ENCODE measurements around the gene MT1X. TPM values are rescaled to one million over a fixed set of nuclear protein-coding genes. Genes with fewer than 3 reads are reported as not detected.
"Not testable (repeated sequence)": the region's sequence is repeated elsewhere in the genome, so short reads cannot be mapped to it uniquely, and the experiment has no call there.

MT1X gene
- total RNA-seq, 2 donors from 2014 or later = 22.0 to 22.1 TPM

DNA sequence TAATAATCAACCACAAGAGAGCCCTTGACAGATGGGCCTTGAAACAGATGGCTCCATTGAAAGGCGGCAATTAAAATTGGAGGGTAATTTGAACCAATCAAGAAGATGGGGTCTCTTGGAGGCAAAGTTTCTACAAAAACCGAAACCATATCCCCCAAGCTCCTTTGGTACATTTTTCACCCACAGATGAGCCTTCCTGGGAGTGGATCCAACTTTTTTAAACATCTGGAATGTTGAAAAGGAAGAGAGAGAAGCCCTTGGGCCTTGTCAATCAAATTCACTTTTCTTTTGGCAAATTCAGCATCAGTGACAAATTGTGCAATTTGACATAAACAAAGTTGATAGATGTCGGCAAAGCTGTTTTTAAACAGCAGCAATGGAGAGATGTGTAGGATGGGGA lies 34.5 kb downstream of the MT1X start:
- H3K9me3 ChIP-seq (ENCODE audit: control insufficient read depth, low read length, poor library complexity, severe bottlenecking) = no peaks in the 10 kb centered on the region
- Mint-ChIP-seq H3K36me3 (ENCODE audit: low read depth) (no peaks in the 10 kb centered on the region), H3K4me3 (no peak overlapping the region), H3K27ac (no peak overlapping the region), H3K27me3 (no peaks in the 10 kb centered on the region), H3K4me1 (no peaks in the 10 kb centered on the region)
- DNase-seq (no peak), ATAC-seq (no peak)

DNA sequence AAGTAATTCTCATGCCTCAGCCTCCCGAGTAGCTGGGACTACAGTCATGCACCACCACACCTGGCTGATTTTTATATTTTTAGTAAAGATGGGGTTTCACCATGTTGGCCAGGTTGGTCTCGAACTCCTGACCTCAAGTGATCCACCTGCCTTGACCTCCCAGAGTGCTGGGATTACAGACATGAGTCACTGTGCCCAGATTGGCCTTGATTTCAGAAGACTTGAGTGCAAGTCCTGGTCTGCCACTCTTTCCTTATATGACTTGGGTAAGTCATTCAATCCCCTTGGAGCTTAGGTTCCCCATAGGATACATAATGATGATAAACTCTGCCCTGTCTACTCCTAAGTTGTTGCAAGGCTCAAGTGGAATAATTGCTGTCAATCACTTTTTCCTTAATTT lies 35.3 kb downstream of the MT1X start:
- not testable (repeated sequence) for ATAC-seq; H3K4me1 Mint-ChIP-seq; H3K27ac Mint-ChIP-seq; H3K27me3 Mint-ChIP-seq; H3K9me3 ChIP-seq (ENCODE audit: control insufficient read depth, low read length, poor library complexity, severe bottlenecking); DNase-seq; H3K4me3 Mint-ChIP-seq; H3K36me3 Mint-ChIP-seq (ENCODE audit: low read depth)

DNA sequence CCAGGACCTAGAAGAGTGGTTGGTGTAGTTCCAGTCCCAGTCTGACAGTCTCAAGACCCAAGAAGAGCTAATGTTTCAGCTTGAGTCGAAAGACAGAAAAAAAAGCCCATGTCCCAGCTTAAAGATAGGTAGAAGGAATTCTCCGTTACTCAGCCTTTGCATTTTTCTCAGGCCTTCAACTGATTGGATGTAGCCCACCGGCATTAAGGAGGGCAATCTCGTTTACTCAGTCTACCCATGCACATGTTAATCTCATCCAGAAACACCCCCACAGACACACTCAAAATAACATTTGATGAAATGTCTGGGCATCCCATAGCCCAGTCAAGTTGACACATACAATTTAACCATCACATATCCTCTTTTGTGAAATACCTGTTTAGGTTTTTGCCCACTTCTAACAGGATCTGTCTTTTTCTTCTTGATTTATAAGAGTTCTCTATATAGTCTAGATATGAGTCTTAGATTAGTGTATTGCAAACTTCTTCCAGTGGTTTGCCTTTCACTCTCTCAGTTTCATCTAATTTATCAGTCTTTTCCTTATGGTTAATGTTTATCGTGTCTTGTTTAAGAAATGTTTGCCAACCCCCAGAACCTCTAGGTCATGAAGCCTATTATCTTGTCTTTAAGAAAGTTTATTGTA lies 40.1 kb downstream of the MT1X start:
- Mint-ChIP-seq H3K4me3 (no peak overlapping the region), H3K27ac (no peak overlapping the region), H3K27me3 (peaks cover 9% of the 10 kb centered on the region), H3K4me1 (no peaks in the 10 kb centered on the region), H3K36me3 (ENCODE audit: low read depth) (peaks cover 2% of the 10 kb centered on the region)
- H3K9me3 ChIP-seq (ENCODE audit: control insufficient read depth, low read length, poor library complexity, severe bottlenecking) = no peaks in the 10 kb centered on the region
- no peak for DNase-seq
- no peak for ATAC-seq

DNA sequence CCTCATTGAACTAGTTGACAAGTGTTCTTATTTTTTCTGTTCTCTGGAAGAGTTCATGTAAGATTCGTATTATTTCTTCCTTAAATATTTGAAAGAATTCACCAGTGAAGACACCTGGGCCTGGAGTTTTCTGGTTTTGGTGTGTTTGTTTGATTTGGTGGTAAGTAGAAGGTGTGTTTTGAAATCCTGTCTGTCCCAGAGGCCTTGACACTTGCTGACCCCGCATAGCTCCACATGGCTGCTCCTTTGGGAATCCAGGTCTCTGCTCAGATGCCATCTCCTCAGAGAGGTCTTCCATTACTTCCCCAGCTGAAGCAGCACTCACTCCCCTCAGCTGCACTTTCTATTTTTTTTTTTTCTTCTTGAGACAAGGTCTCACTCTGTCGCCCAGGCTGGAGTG lies 41.9 kb downstream of the MT1X start:
- H3K27me3 Mint-ChIP-seq = peaks cover 9% of the 10 kb centered on the region
- peaks cover 6% of the 10 kb centered on the region for H3K4me1 Mint-ChIP-seq
- no peaks in the 10 kb centered on the region for H3K9me3 ChIP-seq (ENCODE audit: control insufficient read depth, low read length, poor library complexity, severe bottlenecking)
- H3K36me3 Mint-ChIP-seq (ENCODE audit: low read depth) = peaks cover 2% of the 10 kb centered on the region
- no peak overlapping the region for H3K4me3 Mint-ChIP-seq
- DNase-seq (no peak), ATAC-seq (no peak)
- H3K27ac Mint-ChIP-seq = no peak overlapping the region

DNA sequence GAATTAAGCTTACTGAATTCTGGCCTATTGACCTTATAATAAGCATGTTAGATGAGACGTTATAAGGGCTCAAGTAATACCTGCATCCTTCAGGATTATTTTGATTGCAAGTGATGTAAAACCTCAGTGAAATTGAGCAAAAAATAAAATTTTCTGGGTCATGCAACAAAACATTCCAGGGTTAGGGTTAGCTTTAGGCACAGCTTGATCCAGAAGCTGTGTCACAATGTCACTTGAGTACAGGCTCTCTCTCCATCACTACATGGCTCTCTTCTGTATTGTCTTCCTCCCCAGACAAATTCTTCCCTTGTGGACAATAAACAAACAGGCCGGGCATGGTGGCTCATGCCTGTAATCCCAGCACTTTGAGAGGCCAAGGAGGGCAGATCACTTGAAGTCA lies 44.0 kb downstream of the MT1X start:
- H3K36me3 Mint-ChIP-seq (ENCODE audit: low read depth) = peaks cover 2% of the 10 kb centered on the region
- H3K27me3 Mint-ChIP-seq = peaks cover 9% of the 10 kb centered on the region
- peaks cover 15% of the 10 kb centered on the region for H3K4me1 Mint-ChIP-seq
- H3K4me3 Mint-ChIP-seq = no peak overlapping the region
- no peak for ATAC-seq
- no peaks in the 10 kb centered on the region for H3K9me3 ChIP-seq (ENCODE audit: control insufficient read depth, low read length, poor library complexity, severe bottlenecking)
- no peak for DNase-seq
- H3K27ac Mint-ChIP-seq = no peak overlapping the region

DNA sequence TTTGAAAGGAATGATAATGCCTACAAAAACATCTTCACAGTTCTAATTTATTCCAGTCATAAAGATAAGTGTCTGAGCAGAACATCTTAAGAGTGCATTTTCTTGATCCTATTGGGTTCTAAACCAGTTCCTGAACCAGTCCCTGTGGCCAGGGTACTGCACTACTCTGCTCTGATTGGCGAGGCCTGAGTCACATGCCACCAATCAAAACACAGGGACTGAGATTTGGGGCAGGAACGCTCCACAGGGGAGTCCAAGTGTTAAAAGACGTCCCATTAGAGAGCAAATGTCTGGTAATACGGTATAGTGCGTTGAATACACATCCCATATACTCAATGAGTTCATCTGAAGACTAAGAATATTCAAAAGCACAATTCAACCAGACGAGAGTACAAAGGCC lies 44.7 kb downstream of the MT1X start:
- Mint-ChIP-seq H3K4me1 (peaks cover 16% of the 10 kb centered on the region), H3K36me3 (ENCODE audit: low read depth) (peaks cover 2% of the 10 kb centered on the region), H3K27ac (no peak overlapping the region), H3K27me3 (peaks cover 9% of the 10 kb centered on the region), H3K4me3 (no peak overlapping the region)
- no peaks in the 10 kb centered on the region for H3K9me3 ChIP-seq (ENCODE audit: control insufficient read depth, low read length, poor library complexity, severe bottlenecking)
- DNase-seq = no peak
- ATAC-seq = no peak

DNA sequence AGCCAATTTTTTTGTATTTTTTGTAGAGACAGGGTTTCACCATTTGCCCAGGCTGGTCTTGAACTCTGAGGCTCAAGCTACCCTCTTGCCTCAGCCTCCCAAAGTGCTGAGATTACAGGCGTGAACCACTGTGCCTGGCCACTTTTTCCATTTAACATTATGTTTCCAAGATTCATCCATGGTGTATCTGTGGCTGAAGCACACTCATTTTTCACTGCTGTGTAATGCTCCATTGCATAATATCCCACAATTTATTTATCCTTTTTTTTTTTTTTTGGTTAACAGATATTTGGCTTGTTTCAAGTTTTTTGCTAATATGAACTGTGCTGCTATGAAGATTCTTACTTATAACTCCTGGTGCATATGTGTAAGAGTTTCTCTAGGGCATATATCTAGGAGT lies 45.8 kb downstream of the MT1X start:
- DNase-seq = no peak
- Mint-ChIP-seq H3K27me3 (no peaks in the 10 kb centered on the region), H3K27ac (no peak overlapping the region), H3K36me3 (ENCODE audit: low read depth) (peaks cover 2% of the 10 kb centered on the region), H3K4me1 (peaks cover 16% of the 10 kb centered on the region), H3K4me3 (no peak overlapping the region)
- H3K9me3 ChIP-seq (ENCODE audit: control insufficient read depth, low read length, poor library complexity, severe bottlenecking) = no peaks in the 10 kb centered on the region
- ATAC-seq = no peak

DNA sequence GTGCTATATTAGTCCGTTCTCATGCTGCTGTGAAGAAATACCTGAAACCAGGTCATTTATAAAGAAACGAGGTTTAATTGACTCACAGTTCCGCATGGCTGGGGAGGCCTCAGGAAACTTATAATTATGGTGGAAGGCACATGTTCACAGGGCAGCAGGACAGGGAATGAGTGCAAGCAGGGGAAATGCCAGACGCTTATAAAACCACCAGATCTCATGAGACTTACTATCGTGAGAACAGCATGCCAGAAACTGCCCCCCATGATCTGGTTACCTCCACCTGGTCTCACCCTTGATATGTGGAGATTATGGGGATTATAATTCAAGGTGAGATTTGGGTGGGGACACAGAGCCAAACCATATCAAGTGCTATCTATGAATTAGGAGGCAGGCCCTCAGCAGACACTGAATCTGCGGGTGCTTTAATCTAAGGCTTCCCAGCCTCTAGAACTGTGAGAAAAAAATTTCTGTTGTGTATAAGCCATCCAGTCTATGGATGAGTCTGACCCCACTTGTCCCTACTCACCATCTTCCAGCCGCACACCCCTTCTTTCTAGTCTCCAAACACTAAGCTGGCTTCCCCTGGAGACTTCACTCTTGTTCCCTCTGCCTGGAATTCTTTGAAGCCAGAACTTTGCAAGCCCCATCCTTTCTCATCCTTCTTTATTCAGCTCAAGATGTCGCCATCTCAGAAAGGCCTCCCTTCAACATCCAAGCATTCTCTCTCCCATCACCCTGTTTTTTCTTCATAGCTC lies 46.9 kb downstream of the MT1X start:
- no peaks in the 10 kb centered on the region for H3K9me3 ChIP-seq (ENCODE audit: control insufficient read depth, low read length, poor library complexity, severe bottlenecking)
- H3K36me3 Mint-ChIP-seq (ENCODE audit: low read depth) = peaks cover 2% of the 10 kb centered on the region
- no peak overlapping the region for H3K27ac Mint-ChIP-seq
- no peaks in the 10 kb centered on the region for H3K27me3 Mint-ChIP-seq
- H3K4me3 Mint-ChIP-seq = no peak overlapping the region
- no peak for ATAC-seq
- no peak for DNase-seq
- peaks cover 16% of the 10 kb centered on the region for H3K4me1 Mint-ChIP-seq

DNA sequence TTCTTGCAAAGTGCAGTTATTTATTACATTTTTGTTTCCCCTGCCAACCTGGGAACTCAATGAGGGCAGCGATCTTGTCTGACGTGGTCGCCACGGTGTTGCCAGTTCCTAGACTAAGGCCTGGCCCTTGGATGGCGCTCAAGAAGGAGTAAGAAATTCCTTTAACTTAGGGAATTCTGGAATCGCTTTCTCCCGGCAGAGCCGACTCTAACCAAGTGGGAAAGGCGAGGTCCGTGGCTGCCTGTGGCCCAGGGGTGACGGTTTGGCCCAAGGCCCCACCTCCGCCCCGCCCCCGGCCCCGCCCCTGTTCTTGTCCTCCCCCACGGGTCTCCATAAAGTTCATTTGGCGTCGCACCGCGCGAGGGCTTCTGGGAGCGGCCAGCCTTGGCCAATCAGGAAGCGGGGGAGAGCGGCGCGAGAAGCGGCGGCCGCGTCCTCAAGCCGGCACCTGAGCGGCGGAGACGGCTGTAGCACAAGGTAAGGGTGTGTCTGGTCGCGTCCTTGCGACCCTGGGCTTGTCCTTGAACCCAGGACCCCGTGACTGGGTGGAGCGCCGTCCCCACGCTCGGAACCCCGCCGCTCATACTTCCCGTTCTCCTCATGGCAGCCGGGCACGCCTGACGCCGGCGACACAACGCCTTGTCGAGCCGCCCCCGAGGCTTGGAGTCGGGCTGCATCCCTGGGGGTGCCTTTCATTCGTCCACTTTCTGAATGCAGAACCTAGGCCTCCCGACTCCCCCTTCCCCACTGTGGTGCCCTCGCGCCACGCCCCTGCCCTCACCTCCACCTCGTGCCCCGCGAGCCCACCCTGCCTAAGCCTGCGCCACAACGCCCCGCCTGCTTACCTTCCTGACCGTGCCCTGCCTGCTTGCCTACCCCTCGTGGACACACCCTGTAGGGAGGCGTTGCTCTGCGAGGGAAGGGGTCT lies 47.7 kb downstream of the MT1X start, which contains the start of gene NUP93:
NUP93 (plus strand) TSS at position 395 of the 928 bp plus-strand sequence. CDS start 18,119 bp downstream, outside the sequence.
- ATAC-seq (peak; percentile 98), DNase-seq (peak; percentile 82 to 84 (median 84))
- H3K9me3 ChIP-seq (ENCODE audit: control insufficient read depth, low read length, poor library complexity, severe bottlenecking) = no peaks in the 10 kb centered on the region
- no peaks in the 10 kb centered on the region for H3K36me3 Mint-ChIP-seq (ENCODE audit: low read depth)
- peaks cover 16% of the 10 kb centered on the region for H3K4me1 Mint-ChIP-seq
- no peak within 1 kb of the TSS for H3K4me3 Mint-ChIP-seq
- H3K27me3 Mint-ChIP-seq = no peaks in the 10 kb centered on the region
- H3K27ac Mint-ChIP-seq = no peak within 1 kb of the TSS

DNA sequence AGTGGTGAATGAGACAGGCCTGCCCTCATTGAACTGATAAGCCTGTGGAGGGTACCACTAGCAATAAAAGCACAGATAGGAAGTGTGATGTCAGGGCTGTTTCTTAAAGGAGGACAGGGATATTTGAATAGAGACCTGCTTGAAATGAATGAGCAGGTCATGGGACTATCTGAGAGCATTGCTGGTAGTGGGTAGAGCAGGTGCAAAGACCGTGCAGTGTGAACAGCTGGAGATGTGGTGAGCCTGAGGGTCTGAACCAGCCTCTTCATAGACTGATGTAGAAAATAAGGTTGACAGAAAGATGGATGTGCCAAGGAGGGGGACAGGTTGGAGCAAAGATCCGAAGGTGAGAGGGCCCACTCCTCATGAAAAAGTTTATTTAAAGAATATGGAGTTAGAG lies 50.1 kb downstream of the MT1X start:
- H3K36me3 Mint-ChIP-seq (ENCODE audit: low read depth) = peaks cover 3% of the 10 kb centered on the region
- H3K27me3 Mint-ChIP-seq = no peaks in the 10 kb centered on the region
- peaks cover 24% of the 10 kb centered on the region for H3K4me1 Mint-ChIP-seq
- H3K4me3 Mint-ChIP-seq = no peak overlapping the region
- H3K27ac Mint-ChIP-seq = no peak overlapping the region
- no peak for ATAC-seq
- no peaks in the 10 kb centered on the region for H3K9me3 ChIP-seq (ENCODE audit: control insufficient read depth, low read length, poor library complexity, severe bottlenecking)
- no peak for DNase-seq

DNA sequence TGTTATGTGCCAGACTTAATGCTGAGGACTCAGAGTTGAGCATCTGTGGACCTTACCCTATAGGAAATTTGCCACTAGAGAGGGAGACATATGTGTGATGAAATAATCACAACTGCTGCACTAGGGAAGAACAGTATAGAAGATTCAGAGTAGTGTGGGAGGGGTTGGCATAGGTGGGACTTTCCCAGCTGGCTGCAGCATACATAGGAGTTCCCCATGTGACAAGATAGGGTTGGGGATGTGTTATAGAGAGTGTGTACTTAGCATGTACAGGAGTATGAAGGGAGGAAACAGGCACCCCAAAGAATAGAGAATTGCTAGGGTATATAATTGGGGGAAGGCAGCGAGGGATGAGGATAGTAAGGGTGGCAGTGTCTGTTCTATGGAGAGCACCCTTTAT lies 50.6 kb downstream of the MT1X start:
- H3K4me1 Mint-ChIP-seq = peaks cover 28% of the 10 kb centered on the region
- H3K4me3 Mint-ChIP-seq = no peak overlapping the region
- H3K27me3 Mint-ChIP-seq = no peaks in the 10 kb centered on the region
- H3K9me3 ChIP-seq (ENCODE audit: control insufficient read depth, low read length, poor library complexity, severe bottlenecking) = no peaks in the 10 kb centered on the region
- H3K36me3 Mint-ChIP-seq (ENCODE audit: low read depth) = peaks cover 3% of the 10 kb centered on the region
- no peak overlapping the region for H3K27ac Mint-ChIP-seq
- DNase-seq = no peak
- peak; percentile 29 for ATAC-seq
